Stimulated activated CD4-positive, alpha-beta T cell treated with anti-CD3 and anti-CD28 coated beads, Interleukin-12 subunit alpha, Interleukin-12 subunit beta, amount 100 ng/mL, for 24 hours (primary cell): ENCODE measurements around the gene KIAA0319L.

Source experiments
- DNase-seq, 2 experiments: peaks; one replicate each; pipeline ENCODE4 v3.0.0-alpha.2; 2020; ENCODE audit warnings: low read depth in 2 of 2

KIAA0319L gene

GRCh38 chr1:35563166-35563565 is 6.0 kb upstream of the KIAA0319L start:
- DNase-seq: no peak

DNA sequence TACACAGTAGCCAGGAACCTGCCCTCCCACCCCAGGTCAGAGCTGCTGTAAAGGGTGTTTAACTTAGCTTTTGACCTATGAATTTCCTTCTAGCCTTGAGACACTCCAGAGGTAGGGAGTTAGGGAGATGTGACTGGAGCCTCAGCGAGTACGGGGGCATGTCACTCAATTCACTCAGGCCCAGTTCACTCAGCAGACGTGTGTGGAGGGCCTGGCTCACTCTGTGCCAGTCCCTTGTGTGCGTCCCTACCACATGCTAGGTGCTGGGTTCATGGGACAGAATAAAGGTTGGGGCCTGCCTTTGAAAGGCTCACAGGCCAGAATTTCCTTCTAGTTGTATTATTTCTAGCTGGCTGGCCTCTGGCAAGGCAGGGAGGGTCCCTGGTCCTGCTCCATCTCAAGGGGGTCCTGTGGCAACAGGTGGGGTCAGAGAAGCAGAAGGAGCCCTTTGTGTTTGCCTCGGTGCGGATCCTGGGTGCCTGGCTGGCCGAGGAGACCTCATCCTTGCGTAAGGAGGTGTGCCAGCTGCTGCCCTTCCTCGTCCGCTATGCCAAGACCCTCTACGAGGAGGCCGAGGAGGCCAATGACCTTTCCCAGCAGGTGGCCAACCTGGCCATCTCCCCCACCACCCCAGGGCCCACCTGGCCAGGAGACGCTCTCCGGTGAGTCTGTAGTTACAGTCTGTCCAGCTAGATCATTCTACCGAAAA is 4.9 kb upstream of the KIAA0319L start:
- no peak for DNase-seq

- DNase-seq: no peak
Measured at GRCh38 chr1:35561297-35561971, 4.2 kb upstream of the KIAA0319L start.

GRCh38 chr1:35560256-35561225 is 3.3 kb upstream of the KIAA0319L start:
- DNase-seq: no peak

GRCh38 chr1:35559317-35559944 is 2.2 kb upstream of the KIAA0319L start:
- DNase-seq: no peak

DNA sequence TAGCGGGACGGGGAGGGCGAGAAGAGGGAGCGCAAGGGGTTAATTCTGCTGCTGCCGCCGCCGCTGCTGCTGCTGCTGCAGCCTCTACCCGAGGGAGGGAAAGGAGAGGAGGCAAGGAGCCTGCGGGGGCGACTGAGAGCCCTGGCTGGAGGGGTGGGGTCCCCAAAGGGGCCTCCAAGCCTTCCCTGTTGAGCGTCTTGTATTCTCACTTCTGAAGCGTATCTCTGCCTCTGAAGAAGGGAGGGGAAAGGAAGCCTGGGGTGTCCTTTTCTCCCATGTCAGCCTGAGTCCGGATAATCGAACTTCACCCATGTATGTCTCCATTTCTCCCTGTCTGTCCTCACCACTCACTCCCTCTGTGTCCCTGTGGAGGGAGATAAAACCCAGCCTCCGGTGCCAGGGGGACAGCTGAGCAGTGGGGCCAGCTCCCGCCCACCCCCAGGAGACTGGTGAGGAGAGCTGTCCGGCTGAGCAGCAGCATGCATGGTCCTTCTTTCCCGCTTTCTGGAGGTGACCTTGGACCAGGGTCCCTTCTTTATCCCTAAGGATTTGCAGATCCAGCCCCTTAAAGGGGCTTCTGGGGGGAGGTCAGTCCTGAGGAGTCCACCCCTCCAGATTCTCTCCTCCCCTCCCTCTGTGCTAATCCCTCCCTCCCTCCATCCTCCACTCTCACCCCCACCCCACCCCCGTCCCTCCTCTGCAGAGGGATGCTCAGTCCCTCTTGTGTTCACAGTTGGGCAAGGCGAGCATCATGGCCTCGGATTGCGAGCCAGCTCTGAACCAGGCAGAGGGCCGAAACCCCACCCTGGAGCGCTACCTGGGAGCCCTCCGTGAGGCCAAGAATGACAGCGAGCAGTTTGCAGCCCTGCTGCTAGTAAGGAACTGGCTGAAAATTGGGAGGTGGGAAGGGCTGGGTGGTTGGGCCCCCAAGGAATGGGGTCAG is 1.4 kb upstream of the KIAA0319L start:
- no peak for DNase-seq

GRCh38 chr1:35557611-35558373 is 589 bp upstream of the KIAA0319L start, which contains the start of gene NCDN:
Gene NCDN (plus strand): TSS chr1:35557799. CDS start chr1:35558191, 392 bp downstream.
- peak; percentile 96 to 97 for DNase-seq

DNA sequence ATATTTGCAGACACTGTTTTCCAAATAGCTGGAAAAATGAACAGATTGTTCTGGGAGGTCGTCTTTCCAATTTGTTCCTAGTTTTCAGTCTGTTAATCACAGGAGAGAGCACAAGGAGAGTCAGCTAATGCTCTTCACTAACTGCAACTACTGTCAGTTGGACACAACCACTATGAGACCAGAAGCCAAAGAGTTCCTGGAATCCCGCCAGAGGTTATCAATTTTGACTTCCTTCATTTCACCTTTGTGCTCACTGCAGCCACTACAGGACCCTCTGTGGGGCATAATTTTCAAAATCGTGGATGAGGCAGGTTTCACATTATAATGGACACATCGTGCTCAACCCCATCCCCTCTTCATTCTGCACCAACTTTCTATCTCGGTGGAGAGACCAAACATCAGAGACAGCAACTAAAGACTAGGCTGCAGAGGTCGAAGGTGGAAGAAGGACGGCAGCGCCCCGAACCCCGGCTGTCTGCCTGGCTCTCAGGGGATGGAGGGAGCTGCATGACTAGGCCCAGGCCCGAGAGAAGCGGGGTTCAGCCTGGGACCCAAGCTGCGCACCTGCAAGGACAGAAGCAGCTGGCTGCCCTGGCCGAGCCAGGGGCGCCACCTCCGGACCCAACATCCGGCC is 602 bp downstream of the KIAA0319L start:
- DNase-seq: no peak

- no peak for DNase-seq
Measured at GRCh38 chr1:35555601-35556477, 1.4 kb downstream of the KIAA0319L start.

DNA sequence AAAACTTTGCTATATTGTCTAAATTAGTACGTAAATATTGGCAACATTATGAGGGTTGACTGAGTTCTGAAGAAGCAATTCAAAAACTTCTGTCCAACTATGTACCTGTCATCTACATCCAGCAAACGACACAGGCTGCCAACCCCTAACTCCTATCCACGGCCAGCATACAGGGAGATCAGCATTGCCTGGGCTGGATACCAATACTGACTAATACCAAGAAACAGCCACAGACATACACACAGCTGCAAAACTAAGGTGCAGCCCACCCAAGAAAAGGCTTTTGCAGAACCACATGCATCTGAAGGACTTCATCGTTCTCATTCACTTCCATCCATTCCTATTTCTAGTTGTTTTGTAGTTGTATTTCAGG is 2.0 kb downstream of the KIAA0319L start:
- no peak for DNase-seq

DNA sequence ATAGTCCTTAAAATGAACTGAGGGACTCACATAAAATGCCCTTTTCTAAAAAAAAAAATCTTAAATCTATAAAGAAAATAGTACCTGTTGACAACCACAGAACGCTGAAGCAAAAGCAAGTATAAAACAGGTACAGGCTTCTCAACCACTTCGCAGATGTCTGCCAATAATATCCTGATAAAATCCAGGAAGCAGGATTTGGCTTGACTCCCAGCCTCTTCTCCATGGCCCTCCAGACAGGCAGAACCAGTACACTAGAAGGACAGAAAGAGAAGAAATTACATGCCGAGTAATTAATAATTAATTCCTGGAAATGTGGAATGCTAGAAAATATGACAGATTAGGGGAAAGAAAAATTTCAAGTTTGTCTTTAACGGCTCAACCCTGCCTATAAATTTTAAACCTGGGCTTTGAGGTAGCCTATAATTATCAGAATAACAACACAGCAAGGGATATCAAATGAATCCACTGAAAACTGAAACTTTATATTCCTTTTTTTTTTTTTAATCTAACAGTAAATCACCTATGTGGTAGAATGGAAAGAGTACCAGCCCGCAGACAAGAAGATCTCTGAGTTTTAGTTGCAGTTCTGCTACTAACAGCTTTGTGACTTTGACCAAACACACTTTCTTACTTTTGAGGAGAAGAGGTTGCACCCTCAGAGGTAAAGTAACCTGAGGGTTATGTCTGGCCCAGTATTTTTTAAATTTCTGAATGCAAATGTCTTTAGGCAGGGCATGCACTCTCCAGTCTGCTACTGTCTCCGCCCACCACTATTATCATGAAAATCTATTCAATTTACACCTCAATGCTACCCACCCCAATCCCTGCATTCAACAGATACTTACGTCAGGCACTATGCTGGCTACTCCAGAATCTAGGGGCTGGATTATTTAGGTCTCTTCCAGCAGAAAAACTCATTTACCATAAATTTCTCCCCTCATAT is 2.7 kb downstream of the KIAA0319L start:
- no peak for DNase-seq

DNA sequence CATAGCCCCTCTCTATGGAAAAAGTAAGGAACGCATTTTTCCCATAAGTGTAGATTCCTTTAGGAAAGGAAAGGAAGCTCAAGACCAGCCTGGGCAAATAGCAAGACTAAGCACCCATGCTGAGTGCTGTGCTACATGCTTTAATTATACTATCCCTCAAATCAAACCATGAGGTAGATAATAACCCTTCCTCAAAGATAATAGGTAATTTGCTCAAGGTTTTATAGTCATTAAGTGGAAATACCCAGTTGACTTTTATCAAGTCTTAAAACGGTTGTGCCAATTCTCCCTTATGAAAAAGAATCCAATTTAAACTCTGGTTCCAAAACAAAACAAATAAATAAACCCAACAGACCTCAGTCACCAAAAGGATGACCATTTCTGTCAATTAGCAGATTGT is 3.4 kb downstream of the KIAA0319L start:
- no peak for DNase-seq

DNA sequence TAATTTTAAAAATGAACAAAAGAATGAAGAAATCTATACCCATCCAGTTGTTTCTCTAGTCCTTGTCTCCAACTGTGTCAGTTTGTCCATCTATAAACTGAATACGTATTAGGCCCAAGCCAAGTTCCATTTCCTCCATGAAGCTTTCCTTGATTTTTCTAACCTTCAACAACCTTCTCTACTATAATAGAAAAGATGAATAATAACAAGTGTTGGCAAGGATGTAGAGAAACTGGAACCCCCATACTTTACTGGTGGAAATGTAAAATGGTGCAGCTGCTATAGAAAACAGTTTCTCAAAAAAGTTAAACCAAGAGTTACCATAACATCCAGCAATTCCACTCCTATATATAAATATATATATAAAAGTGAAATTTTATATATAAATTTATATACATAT is 10.6 kb downstream of the KIAA0319L start:
- no peak for DNase-seq

- no peak for DNase-seq
Measured at GRCh38 chr1:35544976-35545375, 12.2 kb downstream of the KIAA0319L start.

GRCh38 chr1:35539824-35540261 is 17.4 kb downstream of the KIAA0319L start:
- no peak for DNase-seq

DNA sequence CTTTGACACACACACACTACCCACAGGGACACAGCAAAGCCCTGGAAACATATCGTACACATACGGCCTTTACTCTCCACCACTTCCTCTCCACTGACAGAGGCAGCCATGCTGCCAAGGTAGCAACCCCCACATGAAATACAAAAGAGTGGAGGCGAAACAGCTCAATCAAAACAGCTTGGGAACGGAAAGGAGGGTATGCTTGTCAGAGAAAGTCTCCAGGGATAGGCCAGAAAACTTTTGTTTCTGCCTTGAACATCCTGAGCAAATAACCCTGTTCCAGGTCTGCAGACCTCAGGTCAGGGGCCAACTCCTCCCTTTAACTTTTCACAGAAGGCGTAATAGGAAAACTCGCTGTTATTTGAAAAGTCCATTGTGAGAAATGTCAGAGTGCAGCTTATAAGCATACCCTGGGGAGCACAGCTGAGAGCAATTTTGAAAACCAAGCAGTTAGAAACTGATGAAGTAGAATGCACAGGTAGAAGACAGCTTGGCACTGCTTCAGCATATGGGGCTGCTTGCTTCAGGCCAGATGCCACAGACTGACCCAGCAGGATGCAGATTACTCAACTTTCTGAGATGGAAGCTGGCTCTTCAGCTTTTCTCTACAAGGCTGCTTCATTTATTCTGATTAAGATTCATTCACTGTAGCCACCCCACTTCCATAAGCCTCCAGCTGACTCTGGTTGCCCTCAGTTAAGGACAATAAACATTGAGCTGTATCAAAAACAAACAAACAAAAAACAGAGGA is 18.0 kb downstream of the KIAA0319L start:
- no peak for DNase-seq
